H1 (cell line): ENCODE results near the gene PTGES3L. TPM values are rescaled to one million over a fixed set of nuclear protein-coding genes. Genes with fewer than 3 reads are reported as not detected.

Experiments
- CTCF ChIA-PET: fragments of 300-600 bp; sonication (Branson Sonifier 250); formaldehyde crosslinking; loops from one replicate; lab custom pipeline; 2021; ENCODE audit not compliant: partially characterized antibody; lab: Charles Lee
- POLR2A ChIA-PET: fragments of 300-600 bp; sonication (Branson Sonifier 250); formaldehyde crosslinking; loops from one replicate; lab custom pipeline; 2021; ENCODE audit warnings: inconsistent platforms; ENCODE audit not compliant: partially characterized antibody; lab: Charles Lee
- DNase-seq, 2 experiments: peaks; one replicate each; pipeline versions ENCODE4 v3.0.0 to v3.0.0-alpha.2; 2010 to 2022; ENCODE audit warnings: low spot score in 2 of 2, low read depth in 1 of 2, mixed read lengths in 1 of 2
- FAIRE-seq: peaks from 2 replicates; lab custom pipeline; 2011; peaks lifted over from hg19 to GRCh38; lab: Jason Lieb, UNC
- H2AFZ ChIP-seq: 2 replicates; pipeline ENCODE4 v1.8.1; 2012; ENCODE audit warnings: low read length, inconsistent platforms
- H2AK5ac ChIP-seq: 2 replicates; pipeline ENCODE4 v1.6.1; 2013; ENCODE audit warnings: low read depth, low read length
- H2BK120ac ChIP-seq: replicated peaks from 2 replicates; pipeline ENCODE3; 2013; ENCODE audit warnings: low read depth, low read length, inconsistent platforms
- H2BK12ac ChIP-seq: 2 replicates; pipeline ENCODE4 v1.6.1; 2013; ENCODE audit warnings: low read depth, low read length
- H2BK15ac ChIP-seq: 2 replicates; pipeline ENCODE4 v1.6.1; 2013; ENCODE audit warnings: low read length
- H2BK20ac ChIP-seq: 2 replicates; pipeline ENCODE4 v1.6.1; 2013; ENCODE audit warnings: low read length
- H2BK5ac ChIP-seq: 2 replicates; pipeline ENCODE4 v1.6.1; 2013; ENCODE audit warnings: low read depth, low read length
- H3K14ac ChIP-seq: 2 replicates; pipeline ENCODE4 v1.6.1; 2013; ENCODE audit warnings: inconsistent platforms; ENCODE audit not compliant: insufficient read length
- H3K18ac ChIP-seq: 2 replicates; pipeline ENCODE4 v1.6.1; 2013; ENCODE audit warnings: low read length; ENCODE audit errors: extremely low read depth
- H3K23ac ChIP-seq: 2 replicates; pipeline ENCODE4 v1.6.1; 2013; ENCODE audit warnings: inconsistent platforms; ENCODE audit not compliant: insufficient read length
- H3K23me2 ChIP-seq: 2 replicates; pipeline ENCODE4 v1.6.1; 2013; ENCODE audit warnings: low read depth, low read length
- H3K27ac ChIP-seq: 2 replicates; pipeline ENCODE4 v1.6.1; 2011; ENCODE audit warnings: low read depth, low read length, inconsistent platforms
- H3K27me3 ChIP-seq, 4 experiments: replicated peaks in 1 of 4; 1 replicate in 1 of 4; 2 replicates in 3 of 4; pipeline versions ENCODE4 v1.6.1 to v1.8.1; 2011 to 2013; ENCODE audit warnings: low read length in 3 of 4, mild to moderate bottlenecking in 3 of 4, inconsistent platforms in 2 of 4, mixed read lengths in 2 of 4, moderate library complexity in 1 of 4; ENCODE audit not compliant: control insufficient read depth in 3 of 4, insufficient read depth in 3 of 4; ENCODE audit errors: extremely low read depth in 1 of 4
- H3K36me3 ChIP-seq, 4 experiments: 2 replicates each; pipeline versions ENCODE4 v1.6.1 to v1.8.1; 2011 to 2013; ENCODE audit warnings: mild to moderate bottlenecking in 4 of 4, low read length in 3 of 4, moderate library complexity in 2 of 4, control low read depth in 1 of 4, inconsistent platforms in 1 of 4; ENCODE audit not compliant: insufficient read depth in 4 of 4, control insufficient read depth in 2 of 4
- H3K4ac ChIP-seq: replicated peaks from 2 replicates; pipeline ENCODE3; 2013; ENCODE audit warnings: low read length, low read depth, mixed read lengths, inconsistent platforms; ENCODE audit not compliant: insufficient read length
- H3K4me1 ChIP-seq, 4 experiments: replicated peaks in 1 of 4; 1 replicate in 1 of 4; 2 replicates in 3 of 4; pipeline versions ENCODE4 v1.6.1 to v1.8.1; 2011 to 2013; ENCODE audit warnings: low read length in 3 of 4, inconsistent platforms in 2 of 4, mixed read lengths in 1 of 4; ENCODE audit not compliant: insufficient read depth in 4 of 4, control insufficient read depth in 3 of 4
- H3K4me2 ChIP-seq, 2 experiments: 2 replicates each; pipeline versions ENCODE4 v1.6.1 to v1.8.1; 2011 to 2013; ENCODE audit warnings: low read depth in 2 of 2, low read length in 2 of 2, control low read depth in 1 of 2, inconsistent platforms in 1 of 2, mild to moderate bottlenecking in 1 of 2; ENCODE audit not compliant: insufficient read depth in 1 of 2
- H3K4me3 ChIP-seq, 4 experiments: fragments of 200-600, 300-600 bp in 1 of 4; sonication (generic), shearing (Covaris generic), sonication (Bioruptor Twin) in 1 of 4; 2 replicates each; pipeline versions ENCODE4 v1.5.1 to v1.8.1; 2011 to 2016; ENCODE audit warnings: low read length in 4 of 4, low read depth in 3 of 4, control low read depth in 2 of 4, inconsistent platforms in 2 of 4, mild to moderate bottlenecking in 2 of 4, mixed read lengths in 1 of 4, moderate library complexity in 1 of 4; ENCODE audit not compliant: insufficient read depth in 2 of 4; ENCODE audit errors: extremely low read depth in 1 of 4
- H3K56ac ChIP-seq: replicated peaks from 2 replicates; pipeline ENCODE3; 2013; ENCODE audit warnings: low read depth, mild to moderate bottlenecking, mixed read lengths, low read length, inconsistent platforms; ENCODE audit not compliant: insufficient read length
- H3K79me1 ChIP-seq: 2 replicates; pipeline ENCODE4 v1.6.1; 2013; ENCODE audit warnings: low read depth, low read length, control low read depth
- H3K79me2 ChIP-seq, 2 experiments: 2 replicates each; pipeline versions ENCODE4 v1.6.1 to v1.8.1; 2012 to 2013; ENCODE audit warnings: low read length in 2 of 2, mild to moderate bottlenecking in 2 of 2, inconsistent platforms in 1 of 2; ENCODE audit not compliant: insufficient read depth in 2 of 2, control insufficient read depth in 1 of 2
- H3K9ac ChIP-seq, 4 experiments: replicated peaks in 1 of 4; 1 replicate in 1 of 4; 2 replicates in 3 of 4; pipeline versions ENCODE4 v1.6.1 to v1.8.1; 2011 to 2013; ENCODE audit warnings: low read depth in 3 of 4, low read length in 3 of 4, control low read depth in 2 of 4, mild to moderate bottlenecking in 2 of 4, moderate library complexity in 2 of 4, inconsistent platforms in 1 of 4; ENCODE audit errors: extremely low read depth in 1 of 4
- H3K9me3 ChIP-seq, 2 experiments: 2 replicates each; pipeline versions ENCODE4 v1.6.1 to v1.8.1; 2012 to 2013; ENCODE audit warnings: mild to moderate bottlenecking in 2 of 2, moderate library complexity in 2 of 2, control low read depth in 1 of 2, inconsistent platforms in 1 of 2, low read depth in 1 of 2, low read length in 1 of 2, mixed read lengths in 1 of 2; ENCODE audit not compliant: insufficient read depth in 2 of 2
- H4K20me1 ChIP-seq, 2 experiments: replicated peaks in 1 of 2; 2 replicates each; pipeline versions ENCODE3 to v1.8.1; 2011 to 2013; ENCODE audit warnings: inconsistent platforms in 2 of 2, low read length in 2 of 2, mild to moderate bottlenecking in 1 of 2; ENCODE audit not compliant: insufficient read depth in 2 of 2, control insufficient read depth in 1 of 2
- H4K5ac ChIP-seq: 2 replicates; pipeline ENCODE4 v1.6.1; 2013; ENCODE audit warnings: low read length, low read depth, mixed read lengths, inconsistent platforms; ENCODE audit not compliant: insufficient read length
- H4K8ac ChIP-seq: 2 replicates; pipeline ENCODE4 v1.8.0; 2013; ENCODE audit warnings: mild to moderate bottlenecking, moderate library complexity, low read length, inconsistent platforms; ENCODE audit not compliant: insufficient read depth; ENCODE audit errors: extremely low read depth
- H4K91ac ChIP-seq: replicated peaks from 2 replicates; pipeline ENCODE3; 2013; ENCODE audit warnings: low read length, mixed read lengths, inconsistent platforms; ENCODE audit not compliant: insufficient read length
- CBX8 ChIP-seq: fragments of 300-800, 300-1000 bp; sonication (generic); IDR thresholded peaks from 2 replicates; pipeline ENCODE4 v1.7.1; 2016; ENCODE audit warnings: low read depth, low read length, borderline replicate concordance
- E2F6 ChIP-seq: IDR thresholded peaks from 2 replicates; pipeline ENCODE4 v1.6.1; 2012; ENCODE audit warnings: inconsistent platforms
- EGR1 ChIP-seq: IDR thresholded peaks from 2 replicates; pipeline ENCODE4 v1.6.1; 2011; ENCODE audit warnings: low read depth, low read length, borderline replicate concordance
- JUND ChIP-seq: IDR thresholded peaks from 2 replicates; pipeline ENCODE4 v1.6.1; 2011; ENCODE audit warnings: mild to moderate bottlenecking, improper control_type of control experiment, low read length
- KDM1A ChIP-seq: fragments of 200-600, 300-600 bp; sonication (generic); IDR thresholded peaks from 2 replicates; pipeline ENCODE4 v1.7.1; 2016; ENCODE audit warnings: mild to moderate bottlenecking, low read length, borderline replicate concordance
- KDM4A ChIP-seq: IDR thresholded peaks from one replicate; pipeline ENCODE4 v1.7.1; 2012; ENCODE audit warnings: low read depth, mild to moderate bottlenecking, moderate library complexity, low read length, inconsistent platforms; ENCODE audit not compliant: severe bottlenecking
- SRF ChIP-seq: IDR thresholded peaks from 2 replicates; pipeline ENCODE4 v1.6.1; 2011; ENCODE audit warnings: mild to moderate bottlenecking, low read depth, low read length, moderate library complexity
- WGBS, 2 experiments: shearing (Covaris generic) in 1 of 2; methylation state at CpG; one replicate each; pipeline versions ENCODE4 v1.1.6 to v1.1.7; 2013 to 2015; ENCODE audit warnings: low lambda C conversion rate in 2 of 2, mixed read lengths in 2 of 2, inconsistent platforms in 1 of 2, low coverage in 1 of 2, missing lambda C conversion rate in 1 of 2; ENCODE audit not compliant: insufficient replicate concordance in 2 of 2, insufficient coverage in 1 of 2, insufficient read length in 1 of 2; ENCODE audit errors: extremely low coverage in 1 of 2, missing lambda C conversion rate in 1 of 2; 5-methylcytosine and 5-hydroxymethylcytosine counted together
- polyA plus RNA-seq, 7 experiments: library from polyadenylated mRNA; depleted of rRNA in 3 of 7; stranded (reverse) in 5 of 7; unstranded in 2 of 7; fragments of >200 nt in 5 of 7; fragments of 200-250 nt in 2 of 7; gene quantifications; 1 replicate in 5 of 7; 2 replicates in 1 of 7; 4 replicates in 1 of 7; pipeline versions ENCODE4 v1.2.1 to v1.2.3, GENCODE V29; 2011 to 2013; ENCODE audit warnings: missing spikeins in 2 of 7, mixed read lengths in 2 of 7
- total RNA-seq: library from RNA; stranded (reverse); fragmentation: NEBNext Ultra II Directional; extraction: Animal tissue kit (Norgen Biotek cat#: 25700); gene quantifications from 2 replicates; pipeline ENCODE4 v1.2.1, GENCODE V29; 2021

The PTGES3L gene
- total and polyA plus RNA-seq, 2 of the 8 experiments (the other 6 are each of a cell fraction or from before 2014, with no cell fraction given): 3.0 to 3.6 TPM

- H3K4me3 ChIP-seq: no peak overlapping the region
- no peak overlapping the region; the same call in 1 of the 2 replicates for H3K27ac ChIP-seq
- no peak for DNase-seq
- peak overlapping the region; percentile 64 to 69 for H3K4me2 ChIP-seq
- no peak overlapping the region for H3K23ac ChIP-seq
- H2BK5ac ChIP-seq: peak overlapping the region; percentile 75
- peak overlapping the region; percentile 54 for H4K91ac ChIP-seq
- H3K14ac ChIP-seq: no peak overlapping the region
- no peaks in the 10 kb centered on the region for H3K27me3 ChIP-seq
- peak overlapping the region; percentile 92; the same call in 1 of the 2 replicates for H2BK12ac ChIP-seq
- H3K4me1 ChIP-seq: peaks cover 16 to 24% (median 18%) of the 10 kb centered on the region in 4 experiments
- no peak overlapping the region for H3K9ac ChIP-seq
- peak overlapping the region; percentile 75 for H2AK5ac ChIP-seq
- H3K36me3 ChIP-seq: peaks cover 0 to 22% (median 4%) of the 10 kb centered on the region in 4 experiments; a peak in 2 of 8 replicates
- ChIA-PET POLR2A (interaction anchor here (1.3 to 10.8 kb wide), 4 partner anchors 13 to 287 kb away, joined by 3 to 61 read pairs (median 16); partner anchors contain the start of gene RPL27), CTCF (interaction anchor here (1.0 to 1.6 kb wide), 3 partner anchors 12 to 281 kb away, joined by 3 to 5 read pairs (median 4); no protein-coding TSS in a partner anchor)
- H3K18ac ChIP-seq: peak overlapping the region; percentile 67
- no peaks in the 10 kb centered on the region for H3K9me3 ChIP-seq
- 93% methylated on average over 17 of the region's 17 CpGs; no CpG with 5 or more reads in 1 of the 2 experiments for WGBS, 2 experiments
- H2BK15ac ChIP-seq: peak overlapping the region; percentile 88; the same call in 1 of the 2 replicates
- H2BK20ac ChIP-seq: peak overlapping the region; percentile 15
- no peak overlapping the region for H3K4ac ChIP-seq
- no peak overlapping the region for H2BK120ac ChIP-seq
- no peak overlapping the region for H4K5ac ChIP-seq
- no peak overlapping the region for H3K56ac ChIP-seq
- no peak overlapping the region for H2AFZ ChIP-seq
- H3K79me2 ChIP-seq: peaks cover 0 to 6% of the 10 kb centered on the region in 2 experiments; a peak in 2 of 4 replicates
- H3K79me1 ChIP-seq: no peaks in the 10 kb centered on the region; the same call in 1 of the 2 replicates
- H4K8ac ChIP-seq: no peak overlapping the region
- H4K20me1 ChIP-seq: no peaks in the 10 kb centered on the region
- H3K23me2 ChIP-seq: peaks cover 3% of the 10 kb centered on the region; the same call in 1 of the 2 replicates
- TF ChIP-seq KDM4A: no peak
- TF ChIP-seq JUND: no peak
- TF ChIP-seq EGR1: no peak
- no peak for TF ChIP-seq KDM1A
- no peak for TF ChIP-seq CBX8
- no peak for TF ChIP-seq SRF
- no peak for TF ChIP-seq E2F6
- FAIRE-seq: no peak
Observed at GRCh38 chr17:43028221-43028861, 48.5 kb upstream of the PTGES3L start.
